ENCODE data around the gene OTUB2. TPM values are rescaled to one million over a fixed set of nuclear protein-coding genes. Genes with fewer than 3 reads are reported as not detected.

The OTUB2 gene
- polyA plus RNA-seq, 1 donor, result 0.93 TPM

DNA sequence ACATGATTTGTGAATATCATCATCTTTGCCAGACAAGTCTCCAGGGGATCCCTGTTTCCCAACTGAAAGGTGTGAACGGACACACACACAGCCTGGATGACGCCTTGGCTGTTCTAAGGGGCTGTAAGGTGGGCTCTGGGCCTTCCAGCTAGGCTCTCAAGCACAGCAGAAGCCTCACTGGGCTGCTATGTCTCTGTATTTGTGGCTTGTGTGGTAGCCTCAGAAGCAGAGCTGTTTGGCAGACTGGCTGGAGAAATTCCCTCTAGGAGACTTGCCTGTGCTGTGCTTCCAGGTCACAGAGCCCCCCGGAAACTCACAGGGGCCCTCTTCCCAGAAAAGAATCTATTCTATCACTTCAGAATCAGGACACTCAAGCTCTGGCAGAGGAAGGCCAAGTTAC lies 21.4 kb downstream of the OTUB2 start:
- no peaks in the 10 kb centered on the region for H3K4me1 ChIP-seq (ENCODE audit: control insufficient read depth, insufficient read depth, low read length)
- peaks cover 83% of the 10 kb centered on the region for H3K36me3 ChIP-seq (ENCODE audit: control insufficient read depth, insufficient read depth, low read length)
- no peak overlapping the region for H3K27ac ChIP-seq (ENCODE audit: low read length)
- WGBS (ENCODE audit: insufficient coverage, low lambda C conversion rate), result no CpG with 5 or more reads among the region's 3 CpGs
- DNase-seq, result no peak
- no peaks in the 10 kb centered on the region for H3K27me3 ChIP-seq (ENCODE audit: control insufficient read depth, insufficient read depth, low read length)
- H3K9me3 ChIP-seq (ENCODE audit: control insufficient read depth, low read depth, low read length), result no peaks in the 10 kb centered on the region
- no peak overlapping the region for H3K4me3 ChIP-seq (ENCODE audit: low read length)

DNA sequence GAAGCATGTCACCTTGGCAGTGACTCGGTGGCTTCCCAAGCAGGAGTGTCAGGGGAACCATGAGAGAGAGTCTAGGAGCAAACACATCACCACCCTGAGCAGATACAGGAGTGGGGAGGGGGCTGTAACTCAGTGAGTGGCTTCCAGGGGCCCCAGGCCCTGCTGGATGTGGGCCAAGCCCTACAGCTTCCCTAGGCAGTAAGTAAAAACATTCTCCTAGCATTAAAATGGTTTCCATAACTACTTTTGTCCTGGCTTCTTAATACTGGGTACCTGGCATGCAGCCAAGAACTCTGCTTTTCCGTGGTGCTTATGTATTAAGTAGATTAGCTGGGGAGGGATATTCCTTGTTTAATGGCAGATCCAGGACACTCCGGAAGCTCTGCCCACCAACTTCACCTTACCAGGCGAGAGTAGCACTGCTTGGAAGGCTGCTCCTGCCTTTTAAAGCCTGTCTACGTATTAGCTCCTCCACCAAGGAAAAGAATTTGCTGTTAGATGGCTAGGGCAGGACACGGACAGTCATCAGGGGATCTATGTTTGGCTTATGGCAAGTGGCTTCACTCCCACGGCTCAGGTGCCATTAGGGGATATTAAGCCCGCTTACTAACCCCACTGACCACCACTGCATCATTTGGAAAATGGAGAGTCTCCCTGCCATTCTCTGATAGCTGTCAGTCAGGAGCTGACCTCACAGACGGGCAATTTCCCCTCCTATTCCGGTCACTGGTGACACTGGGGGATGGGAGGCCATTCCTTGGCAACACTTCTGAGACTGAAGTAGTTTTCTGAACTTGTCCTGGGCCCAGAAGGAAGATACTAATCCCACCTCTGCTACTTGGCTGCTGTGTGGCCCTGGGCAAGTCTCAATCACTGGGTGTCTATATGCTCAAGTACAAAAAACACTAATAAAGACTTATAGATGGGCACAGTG lies 22.8 kb downstream of the OTUB2 start:
- no CpG with 5 or more reads among the region's 10 CpGs for WGBS (ENCODE audit: insufficient coverage, low lambda C conversion rate)
- Histone ChIP-seq H3K27ac (ENCODE audit: low read length) (no peak overlapping the region), H3K27me3 (ENCODE audit: control insufficient read depth, insufficient read depth, low read length) (no peaks in the 10 kb centered on the region), H3K36me3 (ENCODE audit: control insufficient read depth, insufficient read depth, low read length) (peaks cover 85% of the 10 kb centered on the region), H3K4me1 (ENCODE audit: control insufficient read depth, insufficient read depth, low read length) (no peaks in the 10 kb centered on the region), H3K9me3 (ENCODE audit: control insufficient read depth, low read depth, low read length) (no peaks in the 10 kb centered on the region), H3K4me3 (ENCODE audit: low read length) (no peak overlapping the region)
- DNase-seq, result no peak

DNA sequence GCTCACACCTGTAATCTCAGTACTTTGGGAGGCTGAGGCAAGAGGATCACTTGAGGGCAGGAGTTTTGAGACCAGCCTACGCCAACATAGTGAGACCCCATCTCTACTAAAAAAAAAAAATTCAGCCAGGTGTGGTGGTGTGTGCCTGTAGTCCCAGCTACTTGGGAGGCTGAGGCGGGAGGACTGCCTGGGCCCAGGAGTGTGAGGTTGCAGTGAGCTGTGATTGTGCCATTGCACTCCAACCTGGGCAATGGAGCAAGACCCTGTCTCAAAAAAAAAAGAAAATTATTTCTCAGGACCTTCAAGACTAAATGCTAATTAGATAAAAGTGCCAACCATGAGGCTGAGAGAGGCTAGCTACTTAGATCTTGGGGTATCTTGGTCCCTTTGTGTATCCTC lies 23.5 kb downstream of the OTUB2 start:
- Histone ChIP-seq H3K27ac (ENCODE audit: low read length) (no peak overlapping the region), H3K27me3 (ENCODE audit: control insufficient read depth, insufficient read depth, low read length) (no peaks in the 10 kb centered on the region), H3K4me3 (ENCODE audit: low read length) (no peak overlapping the region), H3K4me1 (ENCODE audit: control insufficient read depth, insufficient read depth, low read length) (no peaks in the 10 kb centered on the region), H3K36me3 (ENCODE audit: control insufficient read depth, insufficient read depth, low read length) (peaks cover 86% of the 10 kb centered on the region), H3K9me3 (ENCODE audit: control insufficient read depth, low read depth, low read length) (no peaks in the 10 kb centered on the region)
- no CpG with 5 or more reads among the region's 2 CpGs for WGBS (ENCODE audit: insufficient coverage, low lambda C conversion rate)
- no peak for DNase-seq

DNA sequence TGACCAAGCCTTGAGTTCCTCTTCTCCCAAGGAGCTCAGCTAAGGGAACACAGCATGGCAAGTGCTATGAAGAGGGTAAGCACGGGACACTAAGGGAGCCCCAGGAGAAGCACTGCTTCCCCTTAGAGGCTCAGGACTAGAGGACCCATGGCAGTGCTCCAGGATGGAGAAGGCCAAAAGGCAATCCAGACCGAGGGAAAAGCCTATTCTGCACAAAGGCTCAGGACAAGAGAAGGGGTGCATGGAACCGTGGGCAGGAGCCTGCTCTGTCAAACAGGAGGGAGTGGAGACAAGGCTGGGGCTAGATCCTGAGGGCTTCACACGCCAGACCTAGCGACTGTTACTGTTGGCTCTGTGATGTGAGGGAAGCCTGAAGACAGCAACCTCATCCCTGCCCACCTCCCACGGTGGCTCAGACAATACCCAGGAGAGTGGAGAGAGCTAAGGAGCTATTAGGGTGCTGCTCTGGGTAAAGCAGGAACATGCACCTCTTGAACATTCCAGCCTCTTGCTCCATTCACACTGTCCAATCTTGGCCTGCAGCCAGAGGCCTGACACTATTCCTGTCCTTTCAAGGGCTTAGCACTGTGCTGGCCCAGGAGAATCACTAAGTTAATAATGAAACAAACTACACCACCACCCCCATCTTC lies 24.2 kb downstream of the OTUB2 start:
- no peak for DNase-seq
- Histone ChIP-seq H3K36me3 (ENCODE audit: control insufficient read depth, insufficient read depth, low read length) (peaks cover 91% of the 10 kb centered on the region), H3K9me3 (ENCODE audit: control insufficient read depth, low read depth, low read length) (no peaks in the 10 kb centered on the region), H3K4me1 (ENCODE audit: control insufficient read depth, insufficient read depth, low read length) (no peaks in the 10 kb centered on the region), H3K27ac (ENCODE audit: low read length) (no peak overlapping the region), H3K4me3 (ENCODE audit: low read length) (no peak overlapping the region), H3K27me3 (ENCODE audit: control insufficient read depth, insufficient read depth, low read length) (no peaks in the 10 kb centered on the region)
- WGBS (ENCODE audit: insufficient coverage, low lambda C conversion rate), result no CpG with 5 or more reads among the region's 6 CpGs

DNA sequence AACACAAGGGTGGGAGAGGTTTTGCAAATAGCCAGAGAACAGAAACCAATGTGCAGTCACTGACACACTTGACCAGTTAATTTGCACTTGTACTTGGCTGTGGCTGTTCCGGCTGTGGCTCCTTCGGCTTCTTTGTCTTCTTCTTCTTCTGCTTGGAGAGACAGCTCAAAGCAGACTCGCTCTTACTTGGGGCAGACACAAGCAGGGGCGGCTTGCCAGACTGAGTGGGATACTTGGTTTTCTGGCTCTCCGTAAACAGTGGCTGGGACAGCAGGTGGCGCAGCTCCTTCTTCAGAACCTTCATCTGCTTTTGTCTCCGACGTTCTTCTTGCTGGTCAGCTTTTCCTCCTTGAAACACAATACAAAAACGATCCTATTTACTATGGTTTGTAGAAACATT lies 25.0 kb downstream of the OTUB2 start:
- peak in 1 of 2 donors; percentile 30 for DNase-seq
- no peaks in the 10 kb centered on the region for H3K9me3 ChIP-seq (ENCODE audit: control insufficient read depth, low read depth, low read length)
- no peak overlapping the region for H3K27ac ChIP-seq (ENCODE audit: low read length)
- peaks cover 91% of the 10 kb centered on the region for H3K36me3 ChIP-seq (ENCODE audit: control insufficient read depth, insufficient read depth, low read length)
- no peak overlapping the region for H3K4me3 ChIP-seq (ENCODE audit: low read length)
- H3K4me1 ChIP-seq (ENCODE audit: control insufficient read depth, insufficient read depth, low read length), result no peaks in the 10 kb centered on the region
- WGBS (ENCODE audit: insufficient coverage, low lambda C conversion rate), result 43% methylated on average over 4 of the region's 9 CpGs
- H3K27me3 ChIP-seq (ENCODE audit: control insufficient read depth, insufficient read depth, low read length), result no peaks in the 10 kb centered on the region

DNA sequence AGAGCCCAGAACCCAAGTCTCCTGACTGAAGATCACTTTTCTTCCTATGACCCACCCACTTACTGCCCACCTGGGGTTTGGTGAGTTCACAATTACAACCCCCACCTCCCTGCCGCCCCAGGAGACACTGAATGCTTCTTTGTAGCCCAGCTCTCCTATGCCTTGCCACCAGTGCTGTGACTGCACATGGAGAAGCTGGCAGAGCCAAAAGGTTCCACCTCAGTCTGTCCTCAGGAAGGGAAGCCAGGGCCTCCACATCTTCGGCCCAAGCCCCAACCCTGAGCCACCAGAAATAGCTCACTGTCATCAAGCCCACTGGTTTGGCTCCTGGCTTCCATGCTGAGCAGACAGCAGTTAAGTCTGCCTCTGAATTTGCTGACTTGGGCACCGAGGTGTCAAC lies 25.6 kb downstream of the OTUB2 start:
- no CpG with 5 or more reads among the region's 3 CpGs for WGBS (ENCODE audit: insufficient coverage, low lambda C conversion rate)
- peaks cover 94% of the 10 kb centered on the region for H3K36me3 ChIP-seq (ENCODE audit: control insufficient read depth, insufficient read depth, low read length)
- H3K9me3 ChIP-seq (ENCODE audit: control insufficient read depth, low read depth, low read length), result no peaks in the 10 kb centered on the region

DNA sequence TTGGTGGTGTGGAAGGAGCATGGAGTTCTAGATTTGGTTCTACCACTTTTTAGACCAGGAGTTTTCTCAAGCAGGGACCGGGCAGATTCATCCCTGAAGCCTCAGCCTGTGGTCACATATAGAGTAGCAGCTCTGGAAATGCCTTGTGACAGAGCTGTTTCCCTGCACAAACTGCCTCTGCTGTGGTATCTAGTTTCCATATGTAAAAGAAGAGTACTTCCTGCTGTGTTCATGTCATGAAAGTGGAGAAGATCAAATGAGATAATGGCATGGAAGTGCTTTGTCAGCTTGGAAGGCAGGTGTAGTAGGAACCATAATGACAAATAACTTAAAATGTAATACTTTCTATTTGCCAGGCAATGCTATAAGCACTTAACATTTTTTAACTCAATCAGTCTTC lies 26.1 kb downstream of the OTUB2 start:
- H3K4me3 ChIP-seq (ENCODE audit: low read length), result no peak overlapping the region
- H3K9me3 ChIP-seq (ENCODE audit: control insufficient read depth, low read depth, low read length), result no peaks in the 10 kb centered on the region
- no peak for DNase-seq
- no peaks in the 10 kb centered on the region for H3K4me1 ChIP-seq (ENCODE audit: control insufficient read depth, insufficient read depth, low read length)
- peaks cover 94% of the 10 kb centered on the region for H3K36me3 ChIP-seq (ENCODE audit: control insufficient read depth, insufficient read depth, low read length)
- WGBS (ENCODE audit: insufficient coverage, low lambda C conversion rate), result no CpG with 5 or more reads among the region's 1 CpG
- H3K27me3 ChIP-seq (ENCODE audit: control insufficient read depth, insufficient read depth, low read length), result no peaks in the 10 kb centered on the region
- H3K27ac ChIP-seq (ENCODE audit: low read length), result no peak overlapping the region

More for the DNA sequence above, 25.6 kb downstream of the OTUB2 start:
- no peak overlapping the region for H3K27ac ChIP-seq (ENCODE audit: low read length)
- DNase-seq, result no peak
- H3K4me3 ChIP-seq (ENCODE audit: low read length), result no peak overlapping the region
- H3K27me3 ChIP-seq (ENCODE audit: control insufficient read depth, insufficient read depth, low read length), result no peaks in the 10 kb centered on the region
- H3K4me1 ChIP-seq (ENCODE audit: control insufficient read depth, insufficient read depth, low read length), result no peaks in the 10 kb centered on the region

DNA sequence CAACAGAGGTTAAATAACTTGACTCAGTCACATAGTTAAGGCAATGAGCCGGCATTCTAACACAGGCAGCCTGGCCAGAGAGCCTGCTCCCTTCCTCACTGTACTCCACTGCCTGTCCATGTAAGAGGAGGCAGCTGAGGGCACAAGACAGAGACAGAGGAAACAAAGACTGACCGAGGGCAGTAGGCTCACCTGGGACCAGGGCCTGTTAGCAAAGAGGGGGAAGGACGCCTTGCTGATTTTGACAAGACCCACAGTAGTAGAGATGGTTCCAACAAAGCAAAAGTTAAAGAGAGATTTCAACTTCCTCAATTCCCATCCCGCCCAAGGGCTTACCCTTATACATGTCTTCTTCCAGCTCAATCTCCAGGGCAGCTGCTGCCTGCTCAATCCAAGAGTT lies 26.5 kb downstream of the OTUB2 start:
- 100% methylated on average over 1 of the region's 4 CpGs for WGBS (ENCODE audit: insufficient coverage, low lambda C conversion rate)
- H3K27me3 ChIP-seq (ENCODE audit: control insufficient read depth, insufficient read depth, low read length), result no peaks in the 10 kb centered on the region
- no peak for DNase-seq

DNA sequence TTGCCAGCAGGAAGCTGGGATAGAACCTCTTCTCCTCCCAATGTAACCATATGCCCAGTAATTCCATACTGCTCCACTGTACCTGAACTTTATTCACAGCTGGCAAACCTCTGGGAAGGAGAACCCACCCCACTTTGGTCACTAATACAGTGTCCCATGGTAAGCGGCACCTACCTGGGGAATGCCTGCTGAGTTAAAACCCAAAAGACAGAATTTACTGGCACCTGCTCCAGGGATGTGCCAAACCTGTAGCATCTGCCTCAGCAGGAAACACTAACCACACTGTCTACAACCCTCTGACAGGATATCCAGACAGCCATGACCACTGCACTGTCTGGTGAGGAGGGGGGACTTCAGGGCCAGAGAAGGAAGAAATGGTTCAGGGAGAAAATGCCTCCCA lies 28.3 kb downstream of the OTUB2 start:
- Histone ChIP-seq H3K4me3 (ENCODE audit: low read length) (no peak overlapping the region), H3K4me1 (ENCODE audit: control insufficient read depth, insufficient read depth, low read length) (peaks cover 5% of the 10 kb centered on the region), H3K27me3 (ENCODE audit: control insufficient read depth, insufficient read depth, low read length) (no peaks in the 10 kb centered on the region), H3K9me3 (ENCODE audit: control insufficient read depth, low read depth, low read length) (no peaks in the 10 kb centered on the region), H3K36me3 (ENCODE audit: control insufficient read depth, insufficient read depth, low read length) (peaks cover 93% of the 10 kb centered on the region), H3K27ac (ENCODE audit: low read length) (no peak overlapping the region)
- no peak for DNase-seq
- WGBS (ENCODE audit: insufficient coverage, low lambda C conversion rate), result no CpG with 5 or more reads among the region's 1 CpG

More for the DNA sequence above, 26.5 kb downstream of the OTUB2 start:
- H3K4me3 ChIP-seq (ENCODE audit: low read length), result no peak overlapping the region
- no peaks in the 10 kb centered on the region for H3K9me3 ChIP-seq (ENCODE audit: control insufficient read depth, low read depth, low read length)
- peaks cover 94% of the 10 kb centered on the region for H3K36me3 ChIP-seq (ENCODE audit: control insufficient read depth, insufficient read depth, low read length)
- H3K27ac ChIP-seq (ENCODE audit: low read length), result no peak overlapping the region
- H3K4me1 ChIP-seq (ENCODE audit: control insufficient read depth, insufficient read depth, low read length), result no peaks in the 10 kb centered on the region

DNA sequence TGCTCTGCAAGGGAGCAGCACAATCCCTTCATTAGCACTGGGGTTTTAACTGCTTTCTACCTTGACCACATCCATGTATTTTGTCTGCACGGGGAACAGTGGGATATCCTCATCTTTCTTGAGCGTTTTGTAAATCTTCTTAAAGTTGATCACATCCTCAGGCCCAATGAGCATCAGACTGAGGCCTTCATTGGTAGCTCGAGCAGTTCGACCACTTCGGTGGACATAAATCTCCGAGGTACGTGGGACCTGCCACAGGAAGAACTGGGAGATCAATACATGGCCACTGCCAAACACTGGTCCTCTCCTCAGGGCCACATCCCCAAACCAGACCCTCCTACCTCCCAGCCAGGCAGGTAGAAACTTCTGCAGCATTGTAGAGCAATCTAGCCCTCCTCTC lies 28.8 kb downstream of the OTUB2 start:
- no peak overlapping the region for H3K4me3 ChIP-seq (ENCODE audit: low read length)
- no peaks in the 10 kb centered on the region for H3K27me3 ChIP-seq (ENCODE audit: control insufficient read depth, insufficient read depth, low read length)
- no peaks in the 10 kb centered on the region for H3K9me3 ChIP-seq (ENCODE audit: control insufficient read depth, low read depth, low read length)
- H3K4me1 ChIP-seq (ENCODE audit: control insufficient read depth, insufficient read depth, low read length), result peaks cover 5% of the 10 kb centered on the region
- peaks cover 92% of the 10 kb centered on the region for H3K36me3 ChIP-seq (ENCODE audit: control insufficient read depth, insufficient read depth, low read length)
- DNase-seq, result no peak
- H3K27ac ChIP-seq (ENCODE audit: low read length), result no peak overlapping the region
- no CpG with 5 or more reads among the region's 7 CpGs for WGBS (ENCODE audit: insufficient coverage, low lambda C conversion rate)

Measured in large intestine (tissue), 3 donors.